HEK293 (cell line): ENCODE measurements around the gene CLIP1.

Source experiments
- EGR2 ChIP-seq: fragments of 450-650 bp; formaldehyde crosslinking; IDR thresholded peaks from 2 replicates; pipeline ENCODE4 v1.5.1; 2016; ENCODE audit warnings: low read depth, missing biosample characterization, missing genetic modification characterization
- GLI4 ChIP-seq: fragments of 450-650 bp; formaldehyde crosslinking; IDR thresholded peaks from 2 replicates; pipeline ENCODE4 v1.5.1; 2016; ENCODE audit warnings: missing biosample characterization, missing genetic modification characterization
- IKZF3 ChIP-seq: fragments of 450-650 bp; IDR thresholded peaks from 2 replicates; pipeline ENCODE4 v1.5.0; 2018; ENCODE audit warnings: missing biosample characterization, mild to moderate bottlenecking, missing genetic modification characterization, moderate library complexity
- KLF1 ChIP-seq: fragments of 450-650 bp; formaldehyde crosslinking; IDR thresholded peaks from 2 replicates; pipeline ENCODE4 v1.5.1; 2016; ENCODE audit warnings: missing biosample characterization, missing genetic modification characterization
- KLF7 ChIP-seq: fragments of 450-650 bp; formaldehyde crosslinking; IDR thresholded peaks from 2 replicates; pipeline ENCODE4 v1.5.1; 2016; ENCODE audit warnings: missing biosample characterization, missing genetic modification characterization, borderline replicate concordance
- PRDM10 ChIP-seq: fragments of 450-650 bp; formaldehyde crosslinking; IDR thresholded peaks from 2 replicates; pipeline ENCODE4 v1.5.1; 2016; ENCODE audit warnings: missing biosample characterization, missing genetic modification characterization
- REPIN1 ChIP-seq: fragments of 450-650 bp; formaldehyde crosslinking; IDR thresholded peaks from 2 replicates; pipeline ENCODE4 v1.5.1; 2017; ENCODE audit warnings: missing biosample characterization, missing genetic modification characterization, low read depth
- ZBTB17 ChIP-seq: fragments of 450-650 bp; formaldehyde crosslinking; IDR thresholded peaks from 2 replicates; pipeline ENCODE4 v1.5.1; 2016; ENCODE audit warnings: missing biosample characterization, missing genetic modification characterization
- ZBTB8A ChIP-seq: fragments of 450-650 bp; formaldehyde crosslinking; IDR thresholded peaks from 2 replicates; pipeline ENCODE4 v1.5.1; 2016; ENCODE audit warnings: missing biosample characterization, missing genetic modification characterization
- ZFP41 ChIP-seq: fragments of 450-650 bp; formaldehyde crosslinking; IDR thresholded peaks from 2 replicates; pipeline ENCODE4 v1.5.1; 2016; ENCODE audit warnings: missing biosample characterization, missing genetic modification characterization, borderline replicate concordance
- ZNF501 ChIP-seq: fragments of 450-650 bp; formaldehyde crosslinking; IDR thresholded peaks from 2 replicates; pipeline ENCODE4 v1.5.1; 2016; ENCODE audit warnings: missing biosample characterization, missing genetic modification characterization
- TF ChIP-seq, protein P1 (sequence below): fragments of 450-650 bp; formaldehyde crosslinking; IDR thresholded peaks from 2 replicates; pipeline ENCODE4 v1.5.1; 2016; ENCODE audit warnings: missing biosample characterization, missing genetic modification characterization
- TF ChIP-seq, protein P2 (sequence below): fragments of 450-650 bp; formaldehyde crosslinking; optimal IDR thresholded peaks from 2 replicates; pipeline ENCODE3; 2016; ENCODE audit warnings: missing biosample characterization, mild to moderate bottlenecking, missing genetic modification characterization
- TF ChIP-seq, protein P3 (sequence below): fragments of 450-650 bp; formaldehyde crosslinking; IDR thresholded peaks from 2 replicates; pipeline ENCODE4 v1.5.1; 2016; ENCODE audit warnings: missing biosample characterization, missing genetic modification characterization
- TF ChIP-seq, protein P4 (sequence below): fragments of 450-650 bp; formaldehyde crosslinking; IDR thresholded peaks from 2 replicates; pipeline ENCODE4 v1.5.1; 2016; ENCODE audit warnings: missing biosample characterization, missing genetic modification characterization

CLIP1 gene

DNA sequence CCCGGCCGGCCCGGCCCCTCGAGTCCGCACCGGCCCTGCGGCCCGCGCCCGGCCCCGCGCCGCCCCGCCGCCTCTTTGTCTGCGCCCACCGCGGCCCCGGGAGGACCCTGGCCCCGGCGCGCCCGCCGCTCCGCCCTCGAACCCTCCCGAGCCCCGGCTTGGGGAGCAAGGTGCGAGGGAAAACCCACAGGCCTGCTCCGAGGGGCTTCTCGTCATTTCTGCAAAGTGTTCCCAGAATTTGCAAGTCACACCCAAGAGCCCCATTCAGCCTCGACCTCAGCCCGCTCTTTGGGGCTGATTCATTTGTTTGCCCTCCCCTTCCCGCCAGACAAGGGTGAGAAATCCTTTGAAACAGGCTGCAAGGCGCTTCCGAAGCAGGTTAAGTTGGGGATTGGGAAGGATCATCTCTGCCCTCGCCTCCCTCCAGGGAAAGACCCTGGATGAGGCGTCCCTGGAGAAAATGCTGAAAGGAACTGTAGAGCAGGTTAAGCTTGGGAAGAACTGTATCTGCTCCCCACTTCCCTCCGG, 325 bp upstream of the CLIP1 start (continued):
- TF ChIP-seq GLI4 (no peak), EGR2 (tag by site-specific recombination) (no peak), ZBTB8A (tag by site-specific recombination) (peak; percentile 94), REPIN1 (tag by site-specific recombination) (no peak), KLF1 (no peak), PRDM10 (tag by site-specific recombination) (no peak), ZBTB17 (peak; percentile 24), IKZF3 (peak; percentile 54; the same call in 1 of the 2 replicates), ZNF501 (tag by site-specific recombination) (no peak), KLF7 (no peak), ZFP41 (tag by site-specific recombination) (no peak)
- TF ChIP-seq, protein P1, sequence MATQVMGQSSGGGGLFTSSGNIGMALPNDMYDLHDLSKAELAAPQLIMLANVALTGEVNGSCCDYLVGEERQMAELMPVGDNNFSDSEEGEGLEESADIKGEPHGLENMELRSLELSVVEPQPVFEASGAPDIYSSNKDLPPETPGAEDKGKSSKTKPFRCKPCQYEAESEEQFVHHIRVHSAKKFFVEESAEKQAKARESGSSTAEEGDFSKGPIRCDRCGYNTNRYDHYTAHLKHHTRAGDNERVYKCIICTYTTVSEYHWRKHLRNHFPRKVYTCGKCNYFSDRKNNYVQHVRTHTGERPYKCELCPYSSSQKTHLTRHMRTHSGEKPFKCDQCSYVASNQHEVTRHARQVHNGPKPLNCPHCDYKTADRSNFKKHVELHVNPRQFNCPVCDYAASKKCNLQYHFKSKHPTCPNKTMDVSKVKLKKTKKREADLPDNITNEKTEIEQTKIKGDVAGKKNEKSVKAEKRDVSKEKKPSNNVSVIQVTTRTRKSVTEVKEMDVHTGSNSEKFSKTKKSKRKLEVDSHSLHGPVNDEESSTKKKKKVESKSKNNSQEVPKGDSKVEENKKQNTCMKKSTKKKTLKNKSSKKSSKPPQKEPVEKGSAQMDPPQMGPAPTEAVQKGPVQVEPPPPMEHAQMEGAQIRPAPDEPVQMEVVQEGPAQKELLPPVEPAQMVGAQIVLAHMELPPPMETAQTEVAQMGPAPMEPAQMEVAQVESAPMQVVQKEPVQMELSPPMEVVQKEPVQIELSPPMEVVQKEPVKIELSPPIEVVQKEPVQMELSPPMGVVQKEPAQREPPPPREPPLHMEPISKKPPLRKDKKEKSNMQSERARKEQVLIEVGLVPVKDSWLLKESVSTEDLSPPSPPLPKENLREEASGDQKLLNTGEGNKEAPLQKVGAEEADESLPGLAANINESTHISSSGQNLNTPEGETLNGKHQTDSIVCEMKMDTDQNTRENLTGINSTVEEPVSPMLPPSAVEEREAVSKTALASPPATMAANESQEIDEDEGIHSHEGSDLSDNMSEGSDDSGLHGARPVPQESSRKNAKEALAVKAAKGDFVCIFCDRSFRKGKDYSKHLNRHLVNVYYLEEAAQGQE: no peak
- TF ChIP-seq, protein P2, sequence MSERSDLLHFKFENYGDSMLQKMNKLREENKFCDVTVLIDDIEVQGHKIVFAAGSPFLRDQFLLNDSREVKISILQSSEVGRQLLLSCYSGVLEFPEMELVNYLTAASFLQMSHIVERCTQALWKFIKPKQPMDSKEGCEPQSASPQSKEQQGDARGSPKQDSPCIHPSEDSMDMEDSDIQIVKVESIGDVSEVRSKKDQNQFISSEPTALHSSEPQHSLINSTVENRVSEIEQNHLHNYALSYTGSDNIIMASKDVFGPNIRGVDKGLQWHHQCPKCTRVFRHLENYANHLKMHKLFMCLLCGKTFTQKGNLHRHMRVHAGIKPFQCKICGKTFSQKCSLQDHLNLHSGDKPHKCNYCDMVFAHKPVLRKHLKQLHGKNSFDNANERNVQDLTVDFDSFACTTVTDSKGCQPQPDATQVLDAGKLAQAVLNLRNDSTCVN: peak; percentile 27
- TF ChIP-seq, protein P3, sequence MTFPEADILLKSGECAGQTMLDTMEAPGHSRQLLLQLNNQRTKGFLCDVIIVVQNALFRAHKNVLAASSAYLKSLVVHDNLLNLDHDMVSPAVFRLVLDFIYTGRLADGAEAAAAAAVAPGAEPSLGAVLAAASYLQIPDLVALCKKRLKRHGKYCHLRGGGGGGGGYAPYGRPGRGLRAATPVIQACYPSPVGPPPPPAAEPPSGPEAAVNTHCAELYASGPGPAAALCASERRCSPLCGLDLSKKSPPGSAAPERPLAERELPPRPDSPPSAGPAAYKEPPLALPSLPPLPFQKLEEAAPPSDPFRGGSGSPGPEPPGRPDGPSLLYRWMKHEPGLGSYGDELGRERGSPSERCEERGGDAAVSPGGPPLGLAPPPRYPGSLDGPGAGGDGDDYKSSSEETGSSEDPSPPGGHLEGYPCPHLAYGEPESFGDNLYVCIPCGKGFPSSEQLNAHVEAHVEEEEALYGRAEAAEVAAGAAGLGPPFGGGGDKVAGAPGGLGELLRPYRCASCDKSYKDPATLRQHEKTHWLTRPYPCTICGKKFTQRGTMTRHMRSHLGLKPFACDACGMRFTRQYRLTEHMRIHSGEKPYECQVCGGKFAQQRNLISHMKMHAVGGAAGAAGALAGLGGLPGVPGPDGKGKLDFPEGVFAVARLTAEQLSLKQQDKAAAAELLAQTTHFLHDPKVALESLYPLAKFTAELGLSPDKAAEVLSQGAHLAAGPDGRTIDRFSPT (tag by site-specific recombination): no peak
- TF ChIP-seq, protein P4, sequence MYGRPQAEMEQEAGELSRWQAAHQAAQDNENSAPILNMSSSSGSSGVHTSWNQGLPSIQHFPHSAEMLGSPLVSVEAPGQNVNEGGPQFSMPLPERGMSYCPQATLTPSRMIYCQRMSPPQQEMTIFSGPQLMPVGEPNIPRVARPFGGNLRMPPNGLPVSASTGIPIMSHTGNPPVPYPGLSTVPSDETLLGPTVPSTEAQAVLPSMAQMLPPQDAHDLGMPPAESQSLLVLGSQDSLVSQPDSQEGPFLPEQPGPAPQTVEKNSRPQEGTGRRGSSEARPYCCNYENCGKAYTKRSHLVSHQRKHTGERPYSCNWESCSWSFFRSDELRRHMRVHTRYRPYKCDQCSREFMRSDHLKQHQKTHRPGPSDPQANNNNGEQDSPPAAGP (tag by site-specific recombination): 0 out of 2 replicates have a peak, but pooled peaks have one; percentile 20
